NCI-H128 (cell line): ENCODE results near the gene ROBO1.

ENCODE experiments used
- DNase-seq: peaks from one replicate; lab custom pipeline; 2025; ENCODE audit not compliant: unreplicated experiment; lab: John Stamatoyannopoulos, UW

ROBO1 gene

GRCh38 chr3:79385211-79385610 is 382.6 kb downstream of the ROBO1 start:
- DNase-seq, result no peak

GRCh38 chr3:79383402-79384012 is 384.3 kb downstream of the ROBO1 start:
- no peak for DNase-seq

- no peak for DNase-seq
Measured at GRCh38 chr3:79380581-79380980, 387.2 kb downstream of the ROBO1 start.

- DNase-seq, result no peak
Measured at GRCh38 chr3:79378064-79378463, 389.7 kb downstream of the ROBO1 start.

GRCh38 chr3:79369306-79369705 is 398.5 kb downstream of the ROBO1 start:
- no peak for DNase-seq

- DNase-seq, result peak; percentile 25
Measured at GRCh38 chr3:79368403-79368802, 399.4 kb downstream of the ROBO1 start.

GRCh38 chr3:79367803-79368202 is 400.0 kb downstream of the ROBO1 start:
- no peak for DNase-seq

- DNase-seq, result no peak
Measured at GRCh38 chr3:79367066-79367465, 400.7 kb downstream of the ROBO1 start.

- DNase-seq, result no peak
Measured at GRCh38 chr3:79366414-79366813, 401.4 kb downstream of the ROBO1 start.

GRCh38 chr3:79364784-79365183 is 403.0 kb downstream of the ROBO1 start:
- DNase-seq, result no peak

GRCh38 chr3:79362571-79363270 is 405.1 kb downstream of the ROBO1 start:
- DNase-seq, result no peak

- DNase-seq, result no peak
Measured at GRCh38 chr3:79361748-79362378, 405.9 kb downstream of the ROBO1 start.

- DNase-seq, result no peak
Measured at GRCh38 chr3:79358327-79358726, 409.5 kb downstream of the ROBO1 start.

- no peak for DNase-seq
Measured at GRCh38 chr3:79354179-79354688, 413.6 kb downstream of the ROBO1 start.

GRCh38 chr3:79351699-79352098 is 416.1 kb downstream of the ROBO1 start:
- DNase-seq, result no peak

- no peak for DNase-seq
Measured at GRCh38 chr3:79344876-79345871, 422.6 kb downstream of the ROBO1 start.

- DNase-seq, result no peak
Measured at GRCh38 chr3:79341961-79342360, 425.8 kb downstream of the ROBO1 start.

GRCh38 chr3:79339846-79340245 is 428.0 kb downstream of the ROBO1 start:
- DNase-seq, result no peak

- DNase-seq, result no peak
Measured at GRCh38 chr3:79337798-79338197, 430.0 kb downstream of the ROBO1 start.

- no peak for DNase-seq
Measured at GRCh38 chr3:79329154-79329553, 438.6 kb downstream of the ROBO1 start.

GRCh38 chr3:79326642-79327041 is 441.2 kb downstream of the ROBO1 start:
- DNase-seq, result no peak
